Ecto neural progenitor cell (in vitro differentiated cells): ENCODE data around the gene FARP1.
"Not testable (repeated sequence)": the region's sequence is repeated elsewhere in the genome, so short reads cannot be mapped to it uniquely, and the experiment has no call there.

Experiments used
- DNase-seq: peaks from one replicate; pipeline ENCODE4 v3.0.0-alpha.2; 2018; ENCODE audit warnings: low spot score

FARP1 gene

GRCh38 chr13:98398581-98398980, 255.7 kb downstream of the FARP1 start:
- DNase-seq = no peak

GRCh38 chr13:98399756-98400155, 256.9 kb downstream of the FARP1 start:
- no peak for DNase-seq

DNA sequence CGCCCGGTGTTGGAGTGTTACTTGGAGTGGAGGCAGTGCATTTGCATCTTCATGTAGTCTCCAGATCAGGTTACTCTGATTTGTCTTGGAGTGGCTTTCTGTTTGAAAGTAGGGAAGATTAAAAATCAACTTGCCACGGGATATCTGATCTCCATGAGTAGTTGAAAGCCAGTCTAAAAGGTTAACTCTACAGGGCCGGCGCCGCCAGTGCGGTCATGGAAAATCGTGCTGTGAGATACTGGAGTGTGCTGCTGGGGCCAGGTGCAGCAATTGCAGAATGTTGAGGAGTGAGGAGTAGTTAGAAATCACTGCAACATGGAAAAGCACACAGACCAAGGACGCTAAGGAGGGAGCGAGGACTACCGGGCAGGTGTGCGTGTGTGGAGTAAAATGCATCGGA, 259.0 kb downstream of the FARP1 start:
- no peak for DNase-seq

GRCh38 chr13:98403076-98403475, 260.2 kb downstream of the FARP1 start:
- DNase-seq = no peak

- DNase-seq = peak; percentile 64
Measured at GRCh38 chr13:98405107-98405571, 262.2 kb downstream of the FARP1 start.

GRCh38 chr13:98405690-98406344, 262.9 kb downstream of the FARP1 start:
- DNase-seq = no peak

DNA sequence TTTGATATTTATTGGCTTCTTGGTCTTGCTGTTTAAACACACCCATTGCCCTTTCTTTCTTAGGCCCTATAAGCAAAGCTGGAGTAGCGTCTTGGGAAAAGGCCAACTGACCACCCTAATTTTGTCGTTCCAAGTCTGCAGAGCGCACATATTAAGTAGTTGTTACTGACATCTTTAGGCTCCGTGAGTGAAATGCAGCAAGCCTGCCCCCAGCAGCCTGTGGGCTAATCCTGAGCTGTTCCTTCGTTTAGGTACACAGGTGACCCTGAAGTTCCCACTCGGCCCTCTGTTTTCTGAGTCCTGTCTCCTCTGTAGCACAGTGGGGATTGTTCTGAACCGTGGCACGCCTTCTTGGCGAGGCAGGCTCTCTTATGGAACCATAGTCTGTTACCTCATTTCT, 263.5 kb downstream of the FARP1 start:
- no peak for DNase-seq

GRCh38 chr13:98406971-98407370, 264.1 kb downstream of the FARP1 start:
- DNase-seq = no peak

DNA sequence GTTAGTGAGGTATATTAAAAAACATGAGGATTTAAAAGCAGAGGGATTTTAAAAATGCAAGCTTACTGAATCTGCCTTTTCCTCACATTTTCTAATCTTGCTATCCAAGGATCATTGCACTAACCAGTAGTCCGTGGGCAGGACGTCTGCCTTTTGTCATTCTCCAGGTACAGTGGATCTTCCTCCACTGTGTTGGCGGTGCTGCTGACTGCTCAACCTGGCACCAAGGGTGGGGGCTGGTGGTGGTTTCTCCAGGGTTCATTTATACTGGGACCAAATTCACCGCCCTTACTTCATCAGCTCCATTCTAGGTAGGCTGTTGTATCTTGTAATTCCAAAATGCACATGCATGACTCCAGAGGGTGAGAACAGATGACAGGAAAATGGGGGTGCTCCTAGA, 264.7 kb downstream of the FARP1 start:
- DNase-seq = no peak

DNA sequence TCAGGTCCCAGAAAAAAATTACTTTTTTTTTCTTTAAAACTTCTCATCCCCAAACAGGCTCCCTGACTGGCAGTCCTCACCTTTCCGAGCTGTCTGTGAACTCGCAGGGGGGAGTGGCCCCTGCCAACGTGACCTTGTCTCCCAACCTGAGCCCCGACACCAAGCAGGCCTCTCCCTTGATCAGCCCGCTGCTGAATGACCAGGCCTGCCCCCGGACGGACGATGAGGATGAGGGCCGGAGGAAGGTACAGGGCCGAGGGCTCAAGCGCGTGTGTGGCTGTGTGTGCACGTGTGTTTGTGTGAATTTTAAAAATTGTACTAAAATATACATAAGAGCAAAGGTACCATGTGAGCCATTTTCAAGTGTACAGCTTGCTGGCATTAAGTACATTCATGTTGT, 266.4 kb downstream of the FARP1 start:
- DNase-seq = no peak

DNA sequence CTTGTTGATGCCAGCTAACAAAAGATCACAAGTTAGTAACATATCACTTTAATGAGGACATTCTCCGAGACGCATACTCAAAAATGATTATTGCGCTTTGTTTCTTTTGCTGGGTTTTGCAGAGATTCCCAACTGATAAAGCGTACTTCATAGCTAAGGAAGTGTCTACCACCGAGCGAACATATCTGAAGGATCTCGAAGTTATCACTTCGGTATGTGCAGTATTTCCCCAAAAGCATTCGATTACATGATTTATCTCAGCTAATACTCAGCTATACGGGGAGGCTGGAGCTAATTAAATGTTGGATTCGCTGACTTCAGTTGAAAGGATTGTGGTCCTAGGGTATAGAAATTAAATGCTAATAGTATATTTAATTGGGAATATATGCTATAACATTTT, 267.7 kb downstream of the FARP1 start:
- no peak for DNase-seq

GRCh38 chr13:98411013-98411412, 268.1 kb downstream of the FARP1 start:
- no peak for DNase-seq

GRCh38 chr13:98411617-98412265, 268.8 kb downstream of the FARP1 start:
- no peak for DNase-seq

DNA sequence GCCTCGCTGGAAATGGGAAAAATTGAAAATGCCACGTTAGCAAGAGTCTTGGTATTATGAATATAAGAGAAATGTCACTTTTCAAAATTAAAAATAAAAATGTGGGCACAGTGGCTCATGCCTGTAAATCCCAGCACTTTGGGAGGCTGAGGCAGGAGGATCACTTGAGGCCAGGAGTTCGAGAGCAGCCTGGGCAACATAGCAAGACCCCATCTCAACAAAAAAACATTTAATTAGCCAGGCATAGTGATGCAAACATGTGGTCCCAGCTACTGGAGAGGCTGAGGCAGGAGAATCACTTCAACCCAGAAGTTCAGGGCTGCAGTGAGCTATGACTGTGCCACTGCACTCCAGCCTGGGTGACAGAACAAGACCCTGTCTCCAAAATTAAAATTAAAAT, 270.4 kb downstream of the FARP1 start:
- DNase-seq = not testable (repeated sequence)

- no peak for DNase-seq
Measured at GRCh38 chr13:98413796-98414195, 270.9 kb downstream of the FARP1 start.

DNA sequence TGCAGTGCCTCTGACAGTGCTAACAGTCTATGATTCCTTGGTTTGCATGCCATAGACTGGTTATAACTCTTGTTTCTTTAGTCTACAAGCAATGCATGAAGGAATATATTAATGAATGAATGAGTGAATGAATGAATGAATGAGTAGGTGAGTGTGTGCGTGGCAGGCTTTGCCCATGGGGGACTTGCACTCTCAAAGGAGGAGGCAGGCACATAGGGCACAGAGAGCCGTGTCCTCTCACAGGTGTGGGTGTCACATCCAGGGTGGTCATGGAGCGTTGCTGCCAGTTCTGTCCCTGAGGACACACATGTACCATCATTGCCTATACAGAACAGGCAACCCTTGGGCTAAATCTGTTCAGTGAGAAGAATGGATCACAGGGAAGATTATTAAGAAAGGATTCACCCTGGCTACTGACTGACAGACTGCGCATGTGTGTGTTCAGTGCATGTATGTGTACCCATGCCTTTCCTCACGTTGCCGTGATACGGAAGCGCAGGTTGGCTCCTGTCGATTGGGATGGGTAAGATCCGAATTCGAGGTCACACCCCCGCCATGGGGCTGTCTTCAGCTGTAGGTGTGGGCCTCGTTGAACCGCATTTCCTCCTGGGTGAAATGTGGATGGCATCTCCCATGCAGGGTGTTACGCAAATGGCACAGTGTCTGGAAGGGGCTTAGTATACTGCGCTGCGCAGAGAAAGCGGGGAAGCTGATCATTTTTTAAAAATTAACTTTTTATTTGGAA, 272.6 kb downstream of the FARP1 start:
- no peak for DNase-seq

- DNase-seq = no peak
Measured at GRCh38 chr13:98416408-98416807, 273.5 kb downstream of the FARP1 start.

DNA sequence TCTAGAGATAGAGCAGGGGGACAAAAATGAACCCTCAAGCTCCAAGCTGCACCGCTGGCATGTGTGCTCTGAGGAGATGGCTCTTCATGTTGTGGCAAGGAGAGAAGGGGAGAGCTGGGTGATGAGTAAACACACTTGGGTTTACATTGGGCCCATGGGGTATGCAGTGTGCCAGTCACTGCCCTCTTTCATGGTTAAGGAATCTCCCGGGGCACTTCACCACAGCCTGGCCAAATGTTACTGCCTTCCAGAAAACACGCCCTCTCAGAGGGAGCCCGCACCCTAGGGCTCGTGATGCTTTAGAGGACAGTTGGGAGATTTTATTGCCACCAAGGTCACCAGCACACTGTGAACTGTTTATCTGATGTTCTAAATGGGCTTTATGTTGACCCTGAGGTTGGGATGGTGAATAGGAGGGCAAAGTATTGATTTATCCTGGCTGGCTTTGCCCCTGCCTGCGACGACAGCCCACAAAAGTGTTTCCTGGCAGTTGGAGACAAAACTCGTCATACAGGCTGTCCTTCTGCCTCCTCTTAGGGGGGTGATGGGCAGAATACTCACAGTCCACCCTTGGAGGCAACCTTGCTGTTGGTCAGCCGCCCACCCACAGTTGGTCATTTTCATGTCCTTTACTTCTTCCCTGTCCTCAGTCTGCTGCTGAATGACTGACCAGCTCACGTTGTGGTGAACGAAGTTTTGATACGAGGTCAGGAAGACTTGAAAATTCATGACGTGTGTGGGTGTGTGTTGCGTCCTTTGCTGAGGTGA, 277.1 kb downstream of the FARP1 start:
- no peak for DNase-seq

- no peak for DNase-seq
Measured at GRCh38 chr13:98420554-98421175, 277.8 kb downstream of the FARP1 start.

GRCh38 chr13:98422046-98422445, 279.2 kb downstream of the FARP1 start:
- no peak for DNase-seq

DNA sequence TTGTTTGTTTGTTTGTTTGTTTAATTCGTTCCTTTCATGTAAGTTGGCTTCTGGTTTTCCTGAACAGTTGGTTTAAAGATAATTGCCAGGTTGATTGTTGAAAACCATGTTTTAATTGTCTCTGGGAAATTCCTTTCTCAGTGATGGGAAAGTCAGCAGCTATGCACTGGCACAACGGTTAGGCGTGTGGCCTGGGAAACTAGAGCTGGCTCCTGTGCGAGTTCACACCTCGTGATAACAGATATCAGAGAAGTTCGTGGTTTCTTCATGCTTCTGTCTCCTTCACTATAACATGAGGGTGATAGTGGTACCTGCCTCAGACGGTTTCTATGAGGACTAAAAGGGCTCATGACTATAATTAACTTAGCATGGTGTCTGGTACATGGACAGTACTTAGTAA, 280.5 kb downstream of the FARP1 start:
- DNase-seq = no peak
